Neural crest cell (in vitro differentiated cells): ENCODE data around the gene GLIPR2. TPM values are rescaled to one million over a fixed set of nuclear protein-coding genes. Genes with fewer than 3 reads are reported as not detected.
A peak's percentile ranks its signal among the peaks of the same experiment; 100 is the strongest.

Source experiments
- DNase-seq: peaks from one replicate; pipeline ENCODE4 v3.0.0; 2021; ENCODE audit warnings: low read depth, mixed read lengths, low spot score
- H3K27ac Mint-ChIP-seq: one replicate; pipeline ENCODE4 v1.8.0; 2021; ENCODE audit warnings: mild to moderate bottlenecking, mixed read lengths; ENCODE audit not compliant: unreplicated experiment
- H3K27me3 Mint-ChIP-seq: 2 replicates; pipeline ENCODE4 v1.8.0; 2021; ENCODE audit warnings: low read depth, mild to moderate bottlenecking, mixed read lengths
- H3K36me3 Mint-ChIP-seq: 2 replicates; pipeline ENCODE4 v1.8.0; 2021; ENCODE audit warnings: low read depth, mild to moderate bottlenecking, mixed read lengths
- H3K4me1 Mint-ChIP-seq: 2 replicates; pipeline ENCODE4 v1.8.0; 2021; ENCODE audit warnings: mixed read lengths
- H3K4me3 Mint-ChIP-seq: one replicate; pipeline ENCODE4 v1.8.0; 2021; ENCODE audit warnings: mild to moderate bottlenecking, mixed read lengths
- H3K9me3 Mint-ChIP-seq: 2 replicates; pipeline ENCODE4 v1.8.0; 2021; ENCODE audit warnings: mixed read lengths
- total RNA-seq: library from RNA; stranded (reverse); gene quantifications from 2 replicates; pipeline ENCODE4 v1.2.1, GENCODE V29; 2021
- TF ChIP-seq, protein P1 (sequence below): fragments of 200-600 bp; sonication (generic); conservative IDR thresholded peaks from 2 replicates; pipeline ENCODE4 v1.5.0; 2021; ENCODE audit warnings: antibody characterized with exemption, mild to moderate bottlenecking

GLIPR2 gene
- total RNA-seq, 1 donor from 2014 or later = 24.2 TPM

DNA sequence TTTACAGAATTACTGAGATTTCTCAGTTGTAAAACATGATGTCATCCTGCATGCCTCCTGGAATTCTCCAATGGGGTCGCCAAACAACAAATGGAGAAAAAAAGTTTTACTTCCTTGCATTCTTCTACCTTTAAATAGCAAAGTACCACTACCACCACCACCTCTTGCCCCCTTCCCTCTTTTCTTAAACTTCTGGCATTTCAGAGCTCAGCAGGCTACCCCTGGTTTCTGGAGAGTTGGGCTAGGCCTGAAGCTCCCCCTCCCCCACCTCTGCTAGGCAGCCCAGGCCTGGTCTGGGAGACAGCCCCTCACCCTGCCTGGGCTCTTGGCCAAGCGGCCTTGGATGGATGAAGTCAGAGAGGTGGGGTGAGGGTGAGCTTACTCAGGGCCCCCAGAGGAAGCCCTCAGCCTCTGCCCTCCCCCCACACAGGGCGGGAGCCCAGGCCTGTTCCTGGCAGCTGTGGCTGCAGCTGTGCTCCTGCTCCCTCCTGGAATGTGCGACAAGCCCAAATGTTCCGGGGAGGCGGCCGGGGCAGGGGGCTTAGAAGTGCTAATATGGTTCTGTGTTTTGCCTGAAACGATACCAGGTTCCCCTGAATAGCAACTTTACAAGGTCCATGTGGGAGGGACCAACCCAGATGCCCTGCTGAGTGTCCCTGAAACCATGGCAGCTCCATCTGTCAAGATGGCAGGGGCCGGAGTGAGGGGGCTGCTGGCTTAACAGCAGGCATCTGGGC lies 26.7 kb downstream of the GLIPR2 start:
- peaks cover 2% of the 10 kb centered on the region for H3K27me3 Mint-ChIP-seq
- TF ChIP-seq, protein P1, sequence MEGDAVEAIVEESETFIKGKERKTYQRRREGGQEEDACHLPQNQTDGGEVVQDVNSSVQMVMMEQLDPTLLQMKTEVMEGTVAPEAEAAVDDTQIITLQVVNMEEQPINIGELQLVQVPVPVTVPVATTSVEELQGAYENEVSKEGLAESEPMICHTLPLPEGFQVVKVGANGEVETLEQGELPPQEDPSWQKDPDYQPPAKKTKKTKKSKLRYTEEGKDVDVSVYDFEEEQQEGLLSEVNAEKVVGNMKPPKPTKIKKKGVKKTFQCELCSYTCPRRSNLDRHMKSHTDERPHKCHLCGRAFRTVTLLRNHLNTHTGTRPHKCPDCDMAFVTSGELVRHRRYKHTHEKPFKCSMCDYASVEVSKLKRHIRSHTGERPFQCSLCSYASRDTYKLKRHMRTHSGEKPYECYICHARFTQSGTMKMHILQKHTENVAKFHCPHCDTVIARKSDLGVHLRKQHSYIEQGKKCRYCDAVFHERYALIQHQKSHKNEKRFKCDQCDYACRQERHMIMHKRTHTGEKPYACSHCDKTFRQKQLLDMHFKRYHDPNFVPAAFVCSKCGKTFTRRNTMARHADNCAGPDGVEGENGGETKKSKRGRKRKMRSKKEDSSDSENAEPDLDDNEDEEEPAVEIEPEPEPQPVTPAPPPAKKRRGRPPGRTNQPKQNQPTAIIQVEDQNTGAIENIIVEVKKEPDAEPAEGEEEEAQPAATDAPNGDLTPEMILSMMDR = no peak
- H3K4me3 Mint-ChIP-seq = no peak overlapping the region
- DNase-seq = peak; percentile 12
- peaks cover 3% of the 10 kb centered on the region for H3K9me3 Mint-ChIP-seq
- H3K27ac Mint-ChIP-seq = peak overlapping the region; percentile 68
- H3K4me1 Mint-ChIP-seq = peaks cover 15% of the 10 kb centered on the region
- H3K36me3 Mint-ChIP-seq = peaks cover 3% of the 10 kb centered on the region

DNA sequence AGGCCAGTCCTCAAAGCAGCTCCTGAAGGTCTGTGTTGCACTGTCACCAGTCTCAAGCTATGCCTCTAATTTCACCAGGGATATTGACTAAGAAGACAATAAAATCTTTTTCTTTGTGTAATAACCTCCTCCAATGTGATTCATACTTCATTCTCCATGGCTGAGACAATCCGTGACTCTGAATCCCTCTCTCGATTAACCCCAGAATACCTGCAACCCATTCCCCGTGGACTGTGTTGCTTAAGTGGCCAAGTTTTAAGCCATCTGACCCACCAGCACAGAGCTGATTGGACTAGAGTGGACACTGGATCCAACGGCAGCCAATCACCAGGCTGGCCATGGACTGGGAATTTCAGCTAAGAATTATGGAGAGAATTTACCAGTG lies 27.2 kb downstream of the GLIPR2 start:
- Mint-ChIP-seq H3K4me1 (peaks cover 15% of the 10 kb centered on the region), H3K27ac (no peak overlapping the region), H3K36me3 (no peaks in the 10 kb centered on the region), H3K4me3 (no peak overlapping the region), H3K27me3 (peaks cover 2% of the 10 kb centered on the region), H3K9me3 (no peaks in the 10 kb centered on the region)
- TF ChIP-seq, protein P1 = no peak
- no peak for DNase-seq

DNA sequence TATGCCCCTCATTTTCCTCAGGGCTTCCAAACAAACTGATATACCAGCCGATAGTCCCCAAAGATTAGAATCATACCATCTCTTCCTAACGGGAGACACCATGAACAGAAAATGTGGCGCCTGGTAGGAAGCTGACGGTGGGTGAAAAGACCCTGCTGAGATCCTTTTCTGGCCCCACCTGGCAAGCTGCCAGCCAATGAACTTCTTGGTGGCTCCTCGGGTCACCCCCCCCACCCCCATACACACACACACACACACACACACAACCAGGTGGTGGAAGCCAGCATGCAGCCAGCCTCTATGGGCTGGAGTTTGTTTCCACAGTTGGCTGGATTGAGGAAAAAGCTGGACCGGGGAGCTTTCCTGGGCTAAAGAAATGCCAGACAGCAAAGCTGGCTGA lies 27.8 kb downstream of the GLIPR2 start:
- DNase-seq = no peak
- Mint-ChIP-seq H3K27ac (no peak overlapping the region), H3K9me3 (no peaks in the 10 kb centered on the region), H3K4me3 (no peak overlapping the region), H3K36me3 (no peaks in the 10 kb centered on the region), H3K4me1 (peaks cover 15% of the 10 kb centered on the region), H3K27me3 (peaks cover 2% of the 10 kb centered on the region)
- TF ChIP-seq, protein P1 = no peak

DNA sequence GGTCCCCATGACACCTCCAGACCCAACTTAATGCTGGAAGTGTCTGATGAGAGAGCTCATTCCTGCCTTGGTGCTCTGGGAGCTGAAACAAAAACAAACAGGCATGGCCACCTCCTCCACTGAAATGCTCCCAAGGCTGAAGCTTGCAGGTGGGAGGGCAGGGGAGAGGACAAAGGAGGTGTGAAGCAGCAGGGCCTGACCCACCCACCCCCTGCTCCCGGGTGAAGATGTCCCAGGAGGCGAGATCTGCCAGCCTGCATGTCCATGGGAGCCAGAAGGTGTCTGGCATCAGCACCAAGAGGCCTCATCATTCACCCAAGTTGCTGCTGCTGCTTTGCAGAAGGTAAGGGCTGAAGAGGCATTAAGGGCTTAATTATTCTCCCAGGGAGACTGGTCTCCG lies 28.5 kb downstream of the GLIPR2 start:
- H3K9me3 Mint-ChIP-seq = no peaks in the 10 kb centered on the region
- TF ChIP-seq, protein P1 = no peak
- H3K36me3 Mint-ChIP-seq = no peaks in the 10 kb centered on the region
- no peak overlapping the region for H3K27ac Mint-ChIP-seq
- peaks cover 2% of the 10 kb centered on the region for H3K27me3 Mint-ChIP-seq
- DNase-seq = no peak
- H3K4me1 Mint-ChIP-seq = peaks cover 15% of the 10 kb centered on the region
- H3K4me3 Mint-ChIP-seq = no peak overlapping the region

DNA sequence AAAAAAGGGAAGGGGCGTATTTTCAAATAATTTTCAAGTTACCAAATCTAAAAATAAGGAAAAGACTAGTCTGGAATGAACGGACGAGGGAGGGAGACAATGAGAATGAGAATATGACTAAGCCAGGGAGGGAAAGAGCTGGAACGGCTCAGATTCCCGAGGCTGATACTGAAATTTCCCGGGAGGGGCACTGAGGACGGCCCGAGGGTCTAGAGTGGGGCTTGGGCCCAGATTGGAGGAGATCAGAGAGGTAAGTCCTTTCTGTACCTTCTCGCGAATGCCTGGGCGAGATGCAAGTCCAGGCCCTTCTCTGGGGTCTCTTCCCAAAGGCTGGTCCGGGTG lies 29.3 kb downstream of the GLIPR2 start:
- H3K4me1 Mint-ChIP-seq = peaks cover 15% of the 10 kb centered on the region
- TF ChIP-seq, protein P1 = no peak
- peaks cover 2% of the 10 kb centered on the region for H3K27me3 Mint-ChIP-seq
- no peak overlapping the region for H3K27ac Mint-ChIP-seq
- no peaks in the 10 kb centered on the region for H3K36me3 Mint-ChIP-seq
- DNase-seq = no peak
- H3K9me3 Mint-ChIP-seq = no peaks in the 10 kb centered on the region
- no peak overlapping the region for H3K4me3 Mint-ChIP-seq
